ENCODE data around the gene ABTB1.

DNA sequence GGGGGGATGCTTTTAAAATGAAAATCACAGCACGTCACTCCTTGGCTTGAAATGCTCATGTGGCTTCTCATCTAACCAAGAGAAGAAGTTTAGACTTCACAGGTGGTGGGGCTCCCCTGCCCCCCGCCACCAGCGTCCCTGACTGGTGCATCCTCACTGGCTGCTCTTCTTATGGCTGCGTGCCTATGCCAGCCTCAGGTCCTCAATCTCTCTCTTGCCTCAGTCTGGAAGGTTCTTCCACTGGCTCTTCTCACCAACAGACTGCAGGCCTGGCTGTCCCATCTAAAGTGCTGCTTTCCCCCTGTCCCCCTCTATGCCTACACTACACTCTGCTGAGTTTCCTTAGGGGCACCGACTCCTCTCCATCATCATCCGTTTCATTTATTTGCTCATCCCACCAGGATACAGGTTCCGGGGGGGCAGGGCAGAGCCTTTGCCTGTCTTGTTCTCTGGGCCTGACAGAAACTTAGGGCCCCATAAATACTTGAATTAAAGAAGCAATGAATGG, 20.6 kb downstream of the ABTB1 start:
- TF ChIP-seq, protein P1, sequence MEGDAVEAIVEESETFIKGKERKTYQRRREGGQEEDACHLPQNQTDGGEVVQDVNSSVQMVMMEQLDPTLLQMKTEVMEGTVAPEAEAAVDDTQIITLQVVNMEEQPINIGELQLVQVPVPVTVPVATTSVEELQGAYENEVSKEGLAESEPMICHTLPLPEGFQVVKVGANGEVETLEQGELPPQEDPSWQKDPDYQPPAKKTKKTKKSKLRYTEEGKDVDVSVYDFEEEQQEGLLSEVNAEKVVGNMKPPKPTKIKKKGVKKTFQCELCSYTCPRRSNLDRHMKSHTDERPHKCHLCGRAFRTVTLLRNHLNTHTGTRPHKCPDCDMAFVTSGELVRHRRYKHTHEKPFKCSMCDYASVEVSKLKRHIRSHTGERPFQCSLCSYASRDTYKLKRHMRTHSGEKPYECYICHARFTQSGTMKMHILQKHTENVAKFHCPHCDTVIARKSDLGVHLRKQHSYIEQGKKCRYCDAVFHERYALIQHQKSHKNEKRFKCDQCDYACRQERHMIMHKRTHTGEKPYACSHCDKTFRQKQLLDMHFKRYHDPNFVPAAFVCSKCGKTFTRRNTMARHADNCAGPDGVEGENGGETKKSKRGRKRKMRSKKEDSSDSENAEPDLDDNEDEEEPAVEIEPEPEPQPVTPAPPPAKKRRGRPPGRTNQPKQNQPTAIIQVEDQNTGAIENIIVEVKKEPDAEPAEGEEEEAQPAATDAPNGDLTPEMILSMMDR (IDR thresholded peaks at IDR 0.05) = no peak
- TF ChIP-seq POLR2A (IDR thresholded peaks at IDR 0.05) = no peak
